Dedifferentiated amniotic fluid mesenchymal stem cell (primary cell): ENCODE data around the gene KREMEN1.
"Not testable (repeated sequence)": the region's sequence is repeated elsewhere in the genome, so short reads cannot be mapped to it uniquely, and the experiment has no call there.

Experiments used
- DNase-seq: peaks from one replicate; pipeline ENCODE4 v3.0.0-alpha.2; 2016; ENCODE audit errors: extremely low spot score

Gene KREMEN1

GRCh38 chr22:29103121-29103520 is 30.3 kb downstream of the KREMEN1 start:
- DNase-seq: no peak

- no peak for DNase-seq
These were observed 32.6 kb downstream of the KREMEN1 start for GRCh38 chr22:29105468-29105867.

- DNase-seq: no peak
These were observed 34.0 kb downstream of the KREMEN1 start for GRCh38 chr22:29106839-29107238.

- DNase-seq: no peak
These were observed 35.3 kb downstream of the KREMEN1 start for GRCh38 chr22:29108137-29108536.

GRCh38 chr22:29109822-29110221 is 37.0 kb downstream of the KREMEN1 start:
- DNase-seq: no peak

GRCh38 chr22:29110946-29111345 is 38.1 kb downstream of the KREMEN1 start:
- DNase-seq: no peak

GRCh38 chr22:29112121-29112520 is 39.3 kb downstream of the KREMEN1 start:
- no peak for DNase-seq

GRCh38 chr22:29112681-29113080 is 39.8 kb downstream of the KREMEN1 start:
- no peak for DNase-seq

- DNase-seq: no peak
These were observed 40.5 kb downstream of the KREMEN1 start for GRCh38 chr22:29113319-29113718.

- no peak for DNase-seq
These were observed 41.6 kb downstream of the KREMEN1 start for GRCh38 chr22:29114392-29114791.

- DNase-seq: no peak
These were observed 43.0 kb downstream of the KREMEN1 start for GRCh38 chr22:29115682-29116288.

GRCh38 chr22:29116397-29117123 is 43.7 kb downstream of the KREMEN1 start:
- no peak for DNase-seq

GRCh38 chr22:29117799-29118477 is 45.1 kb downstream of the KREMEN1 start:
- DNase-seq: no peak

- not testable (repeated sequence) for DNase-seq
These were observed 47.5 kb downstream of the KREMEN1 start for GRCh38 chr22:29120098-29120912.

GRCh38 chr22:29121124-29121523 is 48.3 kb downstream of the KREMEN1 start:
- no peak for DNase-seq

GRCh38 chr22:29122041-29122440 is 49.2 kb downstream of the KREMEN1 start:
- no peak for DNase-seq

- no peak for DNase-seq
These were observed 52.1 kb downstream of the KREMEN1 start for GRCh38 chr22:29124777-29125442.

GRCh38 chr22:29125443-29125778 is 52.6 kb downstream of the KREMEN1 start:
- DNase-seq: no peak

- no peak for DNase-seq
These were observed 53.0 kb downstream of the KREMEN1 start for GRCh38 chr22:29125844-29126243.

GRCh38 chr22:29126670-29127395 is 54.0 kb downstream of the KREMEN1 start:
- DNase-seq: no peak
